ENCODE results near the gene GRIFIN. TPM values are rescaled to one million over a fixed set of nuclear protein-coding genes. Genes with fewer than 3 reads are reported as not detected.

Gene GRIFIN
- polyA plus RNA-seq, 2 of the 4 experiments (the other 2 are of a cell fraction): not detected

DNA sequence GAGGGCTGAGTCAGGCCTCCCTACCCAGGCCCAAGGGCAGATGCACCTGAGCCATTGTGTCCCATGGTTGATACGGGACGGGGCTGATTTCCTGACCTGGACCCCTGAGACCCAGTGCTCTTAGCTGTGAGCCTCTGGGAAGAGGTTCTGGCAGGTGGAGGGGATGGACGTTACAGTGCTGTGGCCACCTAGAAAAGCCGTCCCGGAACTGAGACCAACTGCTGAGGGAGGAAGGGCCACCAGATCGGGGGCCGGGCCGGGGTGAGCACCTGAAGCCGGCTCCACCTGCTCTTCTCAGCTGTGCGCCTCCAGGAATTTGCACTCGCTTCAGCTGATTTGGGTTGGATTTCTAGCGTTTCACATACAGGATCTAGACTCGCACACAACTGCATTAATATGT lies 37.4 kb downstream of the GRIFIN start:
- H3K4me2 ChIP-seq: no peak overlapping the region
- no peaks in the 10 kb centered on the region for H3K9me3 ChIP-seq
- FAIRE-seq (no peak), DNase-seq (ENCODE audit: low read depth in 1 of 2, low spot score in 1 of 2) (no peak), ATAC-seq (no peak)
- no peaks in the 10 kb centered on the region for H3K4me1 ChIP-seq
- no peak overlapping the region for H3K27ac ChIP-seq
- POLR2A ChIA-PET: no interaction called here
- TF ChIP-seq FOXS1 (CRISPR knock-in tag; IDR thresholded peaks at IDR 0.05) (no peak), NFE2L2 (conservative IDR thresholded peaks at IDR 0.05; ENCODE audit: low read length) (no peak), ZNF302 (CRISPR knock-in tag; IDR thresholded peaks at IDR 0.05) (no peak), ZSCAN20 (CRISPR knock-in tag; IDR thresholded peaks at IDR 0.05) (no peak), FOSL2 (IDR thresholded peaks at IDR 0.05) (no peak), FOSL2 (CRISPR knock-in tag; IDR thresholded peaks at IDR 0.05) (no peak), FOSB (CRISPR knock-in tag; IDR thresholded peaks at IDR 0.05) (no peak), GATA3 (IDR thresholded peaks at IDR 0.05; ENCODE audit: borderline replicate concordance) (no peak), HOXA7 (CRISPR knock-in tag; IDR thresholded peaks at IDR 0.05) (no peak), CBX2 (IDR thresholded peaks at IDR 0.05; ENCODE audit: borderline replicate concordance, low read depth) (no peak), CBX8 (IDR thresholded peaks at IDR 0.05) (no peak)
- TF ChIP-seq, protein P1, sequence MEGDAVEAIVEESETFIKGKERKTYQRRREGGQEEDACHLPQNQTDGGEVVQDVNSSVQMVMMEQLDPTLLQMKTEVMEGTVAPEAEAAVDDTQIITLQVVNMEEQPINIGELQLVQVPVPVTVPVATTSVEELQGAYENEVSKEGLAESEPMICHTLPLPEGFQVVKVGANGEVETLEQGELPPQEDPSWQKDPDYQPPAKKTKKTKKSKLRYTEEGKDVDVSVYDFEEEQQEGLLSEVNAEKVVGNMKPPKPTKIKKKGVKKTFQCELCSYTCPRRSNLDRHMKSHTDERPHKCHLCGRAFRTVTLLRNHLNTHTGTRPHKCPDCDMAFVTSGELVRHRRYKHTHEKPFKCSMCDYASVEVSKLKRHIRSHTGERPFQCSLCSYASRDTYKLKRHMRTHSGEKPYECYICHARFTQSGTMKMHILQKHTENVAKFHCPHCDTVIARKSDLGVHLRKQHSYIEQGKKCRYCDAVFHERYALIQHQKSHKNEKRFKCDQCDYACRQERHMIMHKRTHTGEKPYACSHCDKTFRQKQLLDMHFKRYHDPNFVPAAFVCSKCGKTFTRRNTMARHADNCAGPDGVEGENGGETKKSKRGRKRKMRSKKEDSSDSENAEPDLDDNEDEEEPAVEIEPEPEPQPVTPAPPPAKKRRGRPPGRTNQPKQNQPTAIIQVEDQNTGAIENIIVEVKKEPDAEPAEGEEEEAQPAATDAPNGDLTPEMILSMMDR (IDR thresholded peaks at IDR 0.05): no peak
- TF ChIP-seq, protein P2, sequence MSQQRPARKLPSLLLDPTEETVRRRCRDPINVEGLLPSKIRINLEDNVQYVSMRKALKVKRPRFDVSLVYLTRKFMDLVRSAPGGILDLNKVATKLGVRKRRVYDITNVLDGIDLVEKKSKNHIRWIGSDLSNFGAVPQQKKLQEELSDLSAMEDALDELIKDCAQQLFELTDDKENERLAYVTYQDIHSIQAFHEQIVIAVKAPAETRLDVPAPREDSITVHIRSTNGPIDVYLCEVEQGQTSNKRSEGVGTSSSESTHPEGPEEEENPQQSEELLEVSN (IDR thresholded peaks at IDR 0.05; ENCODE audit: borderline replicate concordance, low read depth): no peak
- TF ChIP-seq, protein P3, sequence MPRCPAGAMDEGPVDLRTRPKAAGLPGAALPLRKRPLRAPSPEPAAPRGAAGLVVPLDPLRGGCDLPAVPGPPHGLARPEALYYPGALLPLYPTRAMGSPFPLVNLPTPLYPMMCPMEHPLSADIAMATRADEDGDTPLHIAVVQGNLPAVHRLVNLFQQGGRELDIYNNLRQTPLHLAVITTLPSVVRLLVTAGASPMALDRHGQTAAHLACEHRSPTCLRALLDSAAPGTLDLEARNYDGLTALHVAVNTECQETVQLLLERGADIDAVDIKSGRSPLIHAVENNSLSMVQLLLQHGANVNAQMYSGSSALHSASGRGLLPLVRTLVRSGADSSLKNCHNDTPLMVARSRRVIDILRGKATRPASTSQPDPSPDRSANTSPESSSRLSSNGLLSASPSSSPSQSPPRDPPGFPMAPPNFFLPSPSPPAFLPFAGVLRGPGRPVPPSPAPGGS (IDR thresholded peaks at IDR 0.05): no peak
- 93% methylated on average over 12 of the region's 13 CpGs for WGBS (ENCODE audit: missing lambda C conversion rate)
- no peak overlapping the region for H3K4me3 ChIP-seq
- CTCF ChIA-PET: interaction anchor here (1.1 to 6.4 kb wide), 3 partner anchors 11 to 30 kb away, joined by 4 to 39 read pairs (median 4); no protein-coding TSS in a partner anchor

DNA sequence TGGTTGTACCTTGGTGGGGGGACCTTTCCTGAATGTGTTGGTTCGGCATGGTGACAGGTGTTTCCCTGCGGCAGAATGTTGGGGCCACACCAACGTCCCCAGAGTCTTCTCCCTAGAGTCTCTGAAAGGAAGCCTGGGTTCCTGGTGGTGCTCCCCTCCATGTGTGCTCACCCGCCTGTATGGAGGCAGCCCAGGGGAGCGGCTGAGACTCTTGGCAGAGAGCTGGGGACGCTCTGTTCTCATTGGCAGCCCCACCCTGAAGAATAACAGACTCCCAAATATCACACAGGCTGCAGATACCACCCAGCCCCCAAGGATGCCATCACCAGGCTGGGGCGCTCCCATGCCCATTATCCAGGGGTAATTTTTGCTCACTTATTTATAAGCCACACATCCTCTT lies 38.0 kb downstream of the GRIFIN start:
- Histone ChIP-seq H3K4me2 (no peak overlapping the region), H3K4me3 (no peak overlapping the region), H3K4me1 (no peaks in the 10 kb centered on the region), H3K27ac (no peak overlapping the region), H3K9me3 (no peaks in the 10 kb centered on the region)
- POLR2A ChIA-PET: no interaction called here
- 95% methylated on average over 5 of the region's 7 CpGs for WGBS (ENCODE audit: missing lambda C conversion rate)
- TF ChIP-seq ESRRA (IDR thresholded peaks at IDR 0.05; ENCODE audit: borderline replicate concordance, low read length) (no peak), ZC3H11A (IDR thresholded peaks at IDR 0.05) (no peak), CEBPB (IDR thresholded peaks at IDR 0.05) (no peak), NR3C1 (IDR thresholded peaks at IDR 0.05) (no peak), TFCP2L1 (CRISPR knock-in tag; IDR thresholded peaks at IDR 0.05) (no peak), ZFP36 (IDR thresholded peaks at IDR 0.05; ENCODE audit: borderline replicate concordance, partially characterized antibody) (no peak), GATA3 (IDR thresholded peaks at IDR 0.05; ENCODE audit: borderline replicate concordance) (no peak), FOXS1 (CRISPR knock-in tag; IDR thresholded peaks at IDR 0.05) (no peak)
- TF ChIP-seq, protein P4, sequence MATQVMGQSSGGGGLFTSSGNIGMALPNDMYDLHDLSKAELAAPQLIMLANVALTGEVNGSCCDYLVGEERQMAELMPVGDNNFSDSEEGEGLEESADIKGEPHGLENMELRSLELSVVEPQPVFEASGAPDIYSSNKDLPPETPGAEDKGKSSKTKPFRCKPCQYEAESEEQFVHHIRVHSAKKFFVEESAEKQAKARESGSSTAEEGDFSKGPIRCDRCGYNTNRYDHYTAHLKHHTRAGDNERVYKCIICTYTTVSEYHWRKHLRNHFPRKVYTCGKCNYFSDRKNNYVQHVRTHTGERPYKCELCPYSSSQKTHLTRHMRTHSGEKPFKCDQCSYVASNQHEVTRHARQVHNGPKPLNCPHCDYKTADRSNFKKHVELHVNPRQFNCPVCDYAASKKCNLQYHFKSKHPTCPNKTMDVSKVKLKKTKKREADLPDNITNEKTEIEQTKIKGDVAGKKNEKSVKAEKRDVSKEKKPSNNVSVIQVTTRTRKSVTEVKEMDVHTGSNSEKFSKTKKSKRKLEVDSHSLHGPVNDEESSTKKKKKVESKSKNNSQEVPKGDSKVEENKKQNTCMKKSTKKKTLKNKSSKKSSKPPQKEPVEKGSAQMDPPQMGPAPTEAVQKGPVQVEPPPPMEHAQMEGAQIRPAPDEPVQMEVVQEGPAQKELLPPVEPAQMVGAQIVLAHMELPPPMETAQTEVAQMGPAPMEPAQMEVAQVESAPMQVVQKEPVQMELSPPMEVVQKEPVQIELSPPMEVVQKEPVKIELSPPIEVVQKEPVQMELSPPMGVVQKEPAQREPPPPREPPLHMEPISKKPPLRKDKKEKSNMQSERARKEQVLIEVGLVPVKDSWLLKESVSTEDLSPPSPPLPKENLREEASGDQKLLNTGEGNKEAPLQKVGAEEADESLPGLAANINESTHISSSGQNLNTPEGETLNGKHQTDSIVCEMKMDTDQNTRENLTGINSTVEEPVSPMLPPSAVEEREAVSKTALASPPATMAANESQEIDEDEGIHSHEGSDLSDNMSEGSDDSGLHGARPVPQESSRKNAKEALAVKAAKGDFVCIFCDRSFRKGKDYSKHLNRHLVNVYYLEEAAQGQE (IDR thresholded peaks at IDR 0.05): no peak
- DNase-seq (ENCODE audit: low read depth in 1 of 2, low spot score in 1 of 2) (no peak), ATAC-seq (no peak), FAIRE-seq (no peak)
- CTCF ChIA-PET: interaction anchor here (1.0 to 6.4 kb wide), 4 partner anchors 11 to 31 kb away, joined by 3 to 39 read pairs (median 4); no protein-coding TSS in a partner anchor

Data from A549 (cell line).